GM12872 (cell line): Measurements from ENCODE around the gene CAMK2D.

ENCODE experiments used
- CTCF ChIP-seq: IDR thresholded peaks from 3 replicates; pipeline ENCODE4 v1.5.1; 2011; ENCODE audit warnings: low read depth, mild to moderate bottlenecking, low read length, moderate library complexity; ENCODE audit not compliant: insufficient read depth

The CAMK2D gene

DNA sequence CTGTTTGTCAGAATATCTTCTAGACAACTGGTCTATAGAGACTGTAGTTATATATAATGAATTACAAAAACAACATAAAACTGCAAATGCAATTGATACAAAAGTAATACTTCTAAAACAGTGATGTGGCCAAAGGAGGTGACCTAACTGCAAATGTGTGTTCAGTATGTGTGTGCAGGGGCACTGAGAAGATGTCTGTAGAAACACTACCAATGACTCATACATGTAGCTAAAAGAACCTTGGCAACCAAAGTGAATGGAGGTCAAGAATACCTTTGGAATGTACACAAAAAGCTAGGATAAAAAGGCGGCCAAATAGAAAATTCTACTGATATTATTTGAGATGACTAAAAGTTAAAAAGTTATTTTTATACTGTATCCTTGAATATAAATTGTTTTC is 261.8 kb downstream of the CAMK2D start:
- no peak for TF ChIP-seq CTCF

DNA sequence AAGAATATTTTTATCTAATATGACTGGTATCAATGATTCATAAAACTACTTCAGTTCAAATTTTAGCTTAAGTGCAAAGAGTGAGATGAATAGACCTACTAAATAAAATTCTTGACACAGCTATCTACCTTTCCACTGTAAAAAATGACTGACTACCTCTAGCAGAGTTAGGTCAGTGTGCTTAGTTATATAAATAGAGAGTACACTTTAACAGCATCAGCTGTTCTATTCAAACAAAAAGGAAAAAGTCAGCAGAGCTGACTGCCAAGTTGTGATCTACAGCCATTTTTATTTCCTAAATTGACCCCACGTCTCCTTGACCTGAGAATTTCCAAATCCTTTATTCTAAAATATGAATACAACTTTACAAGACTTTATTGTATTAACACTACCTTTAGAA is 262.4 kb downstream of the CAMK2D start:
- TF ChIP-seq CTCF = no peak

DNA sequence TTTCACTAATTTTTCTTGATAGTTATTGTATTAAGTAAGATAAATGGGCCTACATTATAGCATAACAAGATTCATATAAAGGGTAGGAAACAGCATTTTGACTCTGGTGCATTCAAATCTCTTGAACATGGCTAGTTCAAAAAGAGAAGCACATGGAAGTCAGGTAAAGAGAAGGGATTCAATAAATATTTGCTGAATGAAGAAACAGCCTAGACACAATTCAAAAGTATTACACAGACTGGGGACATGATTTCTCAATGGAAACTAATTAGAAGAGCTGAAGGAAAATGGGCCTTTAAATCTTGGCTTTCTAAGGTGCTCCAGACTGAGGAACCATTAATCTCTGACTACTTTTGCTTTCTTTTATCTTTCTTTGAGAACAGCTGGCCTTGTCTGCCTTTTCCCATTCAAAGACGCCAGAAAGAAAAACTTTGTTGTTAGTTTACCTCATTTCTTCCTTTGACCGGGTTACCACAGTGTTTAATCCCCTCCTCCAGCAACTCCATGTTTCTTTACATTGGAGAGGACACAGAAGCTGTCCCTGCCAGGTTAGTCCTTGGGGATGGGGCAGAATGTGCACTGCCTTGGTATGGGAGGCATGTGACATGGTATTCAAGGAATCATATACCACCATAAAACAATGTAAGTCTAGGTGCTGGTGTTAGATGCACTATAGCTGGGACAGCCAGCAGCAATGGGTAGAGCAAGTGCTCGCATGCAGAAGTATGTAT is 264.2 kb downstream of the CAMK2D start:
- no peak for TF ChIP-seq CTCF

DNA sequence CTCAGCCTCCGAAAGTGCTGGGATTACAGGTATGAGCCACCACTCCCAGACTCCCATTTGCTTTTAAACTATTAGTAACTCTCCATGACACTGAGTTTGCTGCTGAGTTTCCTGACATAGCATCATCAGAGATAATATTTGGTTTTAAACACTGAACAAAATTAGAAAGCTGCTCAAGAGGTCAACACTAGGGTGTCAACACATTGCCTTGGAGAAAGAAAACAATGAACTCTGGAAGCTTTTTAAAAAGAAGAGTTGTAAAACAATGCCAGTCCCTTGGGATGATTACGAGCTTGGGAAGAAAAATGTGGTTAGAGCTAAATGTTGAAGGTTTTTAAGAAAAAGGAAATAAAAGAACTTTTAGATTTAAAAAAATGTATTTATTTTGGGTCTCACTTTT is 264.8 kb downstream of the CAMK2D start:
- TF ChIP-seq CTCF = no peak

GRCh38 chr4:113495790-113496189 is 265.7 kb downstream of the CAMK2D start:
- TF ChIP-seq CTCF = no peak

- TF ChIP-seq CTCF = no peak
These were observed 278.4 kb downstream of the CAMK2D start for GRCh38 chr4:113483131-113483530.

- TF ChIP-seq CTCF = no peak
These were observed 279.2 kb downstream of the CAMK2D start for GRCh38 chr4:113482325-113482724.
